ENCODE results near the gene TNFRSF19.

The TNFRSF19 gene

DNA sequence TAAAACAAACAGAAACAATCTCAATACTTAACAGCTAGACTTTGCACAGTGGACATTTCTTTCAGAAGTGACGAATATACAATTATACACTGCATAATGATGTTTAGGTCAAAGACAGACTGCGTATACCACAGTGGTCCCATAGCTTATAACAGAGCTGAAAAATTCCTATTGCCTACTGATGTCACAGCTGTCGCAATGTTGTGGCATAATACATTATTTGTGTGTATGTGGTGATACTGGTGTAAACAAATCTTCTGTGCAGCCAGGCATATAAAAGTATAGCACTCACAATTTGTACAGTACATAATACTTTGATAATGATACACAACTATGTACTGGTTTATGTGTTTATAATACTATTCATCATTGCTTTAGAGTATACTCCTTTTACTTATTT is 116.7 kb downstream of the TNFRSF19 start:
- DNase-seq (ENCODE audit: low read depth): no peak

DNA sequence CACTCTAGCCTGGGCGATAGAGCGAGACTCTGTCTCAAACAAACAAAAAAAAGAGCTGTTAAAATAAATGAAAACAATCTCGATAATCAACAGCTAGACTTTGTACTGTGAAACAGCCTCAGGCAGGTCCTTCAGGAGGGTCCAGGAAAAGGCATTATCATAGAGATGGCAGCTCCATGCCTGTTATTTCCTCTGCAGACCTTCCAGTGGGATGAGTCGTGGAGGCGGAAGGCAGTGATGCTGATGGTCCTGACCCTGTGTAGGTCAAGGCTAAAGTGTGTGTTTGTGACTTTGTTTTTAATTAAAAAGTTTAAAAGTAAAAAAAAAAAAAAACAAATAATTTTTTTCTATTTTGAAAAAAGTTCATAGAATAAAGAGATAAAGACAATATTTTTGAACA is 117.4 kb downstream of the TNFRSF19 start:
- no peak for DNase-seq (ENCODE audit: low read depth)

DNA sequence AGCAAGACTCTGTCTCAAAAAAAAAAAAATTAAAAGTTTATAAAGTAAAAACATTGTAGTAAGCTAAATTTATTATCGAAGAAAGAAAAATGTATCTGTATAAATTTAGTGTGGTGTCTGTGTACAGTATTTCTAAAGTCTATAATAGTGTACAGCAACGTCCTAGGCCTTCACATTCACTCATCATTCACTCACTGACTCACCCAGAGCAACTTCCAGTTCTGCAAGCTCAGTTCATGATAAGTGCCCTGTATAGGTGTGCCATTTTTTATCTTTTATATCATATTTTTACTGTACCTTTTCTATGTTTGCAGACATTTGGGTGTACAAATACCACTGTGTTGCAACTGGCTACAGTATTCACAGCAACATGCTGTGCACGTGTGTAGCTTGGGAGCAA is 118.1 kb downstream of the TNFRSF19 start:
- no peak for DNase-seq (ENCODE audit: low read depth)

DNA sequence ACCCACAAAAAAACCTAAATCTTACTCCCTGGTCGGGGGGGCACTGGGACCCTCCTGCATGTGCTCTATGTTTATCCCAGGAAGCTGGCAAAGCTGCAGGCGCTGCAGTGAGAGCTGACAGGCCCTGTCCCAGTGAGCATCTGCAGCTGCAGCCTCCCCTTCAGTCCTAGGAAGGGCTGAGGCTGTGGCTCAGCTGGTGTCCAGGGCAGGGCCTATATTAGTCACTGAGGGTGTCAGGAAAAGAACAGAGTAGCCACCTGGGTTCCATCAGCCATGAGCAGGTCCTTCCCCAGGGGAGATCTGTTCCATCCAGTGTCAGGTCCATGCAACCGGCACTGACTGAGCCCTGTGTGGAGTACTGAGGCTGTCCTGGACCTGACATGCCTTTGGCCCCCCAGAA is 120.5 kb downstream of the TNFRSF19 start:
- DNase-seq (ENCODE audit: low read depth): no peak

DNA sequence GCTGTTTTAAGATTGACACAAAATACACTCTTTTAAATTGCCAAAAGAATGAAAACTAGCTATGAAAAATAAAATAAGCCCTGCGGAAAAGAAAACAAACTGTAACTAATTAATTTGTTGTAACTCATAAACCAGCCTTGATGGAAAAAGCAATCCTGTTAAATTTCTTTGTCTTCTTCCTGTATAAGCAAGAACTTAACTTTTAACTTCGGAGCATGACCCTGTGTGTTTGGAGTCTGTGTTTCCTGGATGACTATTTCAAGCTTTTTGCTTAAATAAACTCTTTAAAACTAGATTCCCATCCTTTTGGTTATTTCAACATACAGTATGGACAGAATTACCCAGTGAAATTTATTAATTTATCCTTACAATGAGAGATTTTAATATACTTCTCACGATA is 122.6 kb downstream of the TNFRSF19 start:
- no peak for DNase-seq (ENCODE audit: low read depth)

DNA sequence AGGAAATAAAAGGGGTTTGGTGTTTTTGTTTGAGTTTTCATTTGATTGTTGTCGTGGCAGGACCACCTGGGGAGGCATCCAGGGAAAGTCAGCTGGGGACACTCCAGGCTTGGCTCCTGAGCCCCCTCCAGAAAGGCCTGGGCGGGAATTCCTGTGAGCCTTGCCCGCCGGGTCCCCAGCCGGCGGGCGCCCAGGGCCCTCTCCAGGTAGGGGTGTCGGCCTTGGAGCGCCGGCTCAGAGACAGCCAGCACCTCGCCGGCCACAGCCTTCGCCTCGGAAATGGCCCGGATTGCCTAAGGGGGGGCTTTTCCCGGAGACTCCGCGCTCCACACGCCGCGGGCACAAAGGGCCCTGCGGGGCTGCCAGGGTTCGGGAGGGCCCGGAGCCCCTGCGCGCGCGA is 125.0 kb downstream of the TNFRSF19 start:
- no peak for DNase-seq (ENCODE audit: low read depth)

DNA sequence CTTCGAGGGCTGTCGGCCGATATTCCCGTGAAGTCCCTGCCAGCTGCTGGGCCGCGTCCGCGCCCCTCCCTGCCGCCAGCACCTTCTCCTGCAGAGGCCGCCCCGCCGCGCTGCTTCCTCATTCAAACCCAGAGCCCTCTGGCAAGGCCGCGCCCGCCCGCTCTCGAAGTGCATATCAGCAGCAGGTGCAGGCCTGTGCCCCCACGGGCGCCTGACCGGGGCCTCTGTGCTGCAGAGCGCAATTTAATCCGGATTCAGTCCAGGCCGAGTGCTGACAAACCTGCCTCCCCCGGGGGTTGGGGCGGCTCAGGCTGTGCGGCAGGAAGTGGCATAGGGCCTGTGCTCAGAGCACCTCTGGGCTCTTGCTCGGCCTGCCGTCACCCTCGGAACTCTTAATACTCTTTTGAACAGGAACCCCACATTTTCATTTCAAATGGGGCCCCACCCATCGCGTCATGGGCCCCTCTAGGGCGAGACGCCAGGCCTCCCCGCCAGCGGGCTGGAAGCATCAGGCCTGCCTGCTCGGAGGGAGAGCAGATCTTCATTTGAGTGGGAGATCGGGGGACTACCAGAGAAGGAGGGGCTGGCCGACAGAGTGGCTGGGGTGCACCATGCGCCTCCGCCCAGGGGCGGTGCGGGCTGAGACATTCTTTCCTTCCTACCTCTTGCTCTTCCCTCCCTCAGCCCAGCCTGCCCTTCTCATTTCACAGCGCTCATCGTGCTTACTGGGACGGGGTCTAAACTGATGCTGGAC is 125.7 kb downstream of the TNFRSF19 start:
- no peak for DNase-seq (ENCODE audit: low read depth)

DNA sequence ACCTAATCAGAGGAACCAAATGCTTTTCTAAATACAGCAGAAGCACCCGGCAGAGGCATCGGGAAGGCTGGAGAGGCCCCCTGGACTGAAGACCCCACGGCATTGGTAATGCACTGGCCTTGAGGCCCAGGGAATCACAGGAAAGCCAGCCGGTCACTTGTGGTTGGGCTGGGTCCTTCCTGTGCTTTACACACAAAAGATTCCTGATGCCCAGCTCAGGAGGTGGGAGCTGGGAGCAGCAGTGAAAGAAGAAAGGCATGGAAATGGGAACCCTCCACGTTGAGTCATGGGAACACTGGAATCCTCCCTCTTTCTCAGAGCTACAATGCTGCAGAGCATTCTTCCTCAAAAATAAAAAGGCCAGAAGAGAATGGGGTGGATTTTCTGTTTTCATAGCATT is 126.4 kb downstream of the TNFRSF19 start:
- DNase-seq (ENCODE audit: low read depth): no peak

DNA sequence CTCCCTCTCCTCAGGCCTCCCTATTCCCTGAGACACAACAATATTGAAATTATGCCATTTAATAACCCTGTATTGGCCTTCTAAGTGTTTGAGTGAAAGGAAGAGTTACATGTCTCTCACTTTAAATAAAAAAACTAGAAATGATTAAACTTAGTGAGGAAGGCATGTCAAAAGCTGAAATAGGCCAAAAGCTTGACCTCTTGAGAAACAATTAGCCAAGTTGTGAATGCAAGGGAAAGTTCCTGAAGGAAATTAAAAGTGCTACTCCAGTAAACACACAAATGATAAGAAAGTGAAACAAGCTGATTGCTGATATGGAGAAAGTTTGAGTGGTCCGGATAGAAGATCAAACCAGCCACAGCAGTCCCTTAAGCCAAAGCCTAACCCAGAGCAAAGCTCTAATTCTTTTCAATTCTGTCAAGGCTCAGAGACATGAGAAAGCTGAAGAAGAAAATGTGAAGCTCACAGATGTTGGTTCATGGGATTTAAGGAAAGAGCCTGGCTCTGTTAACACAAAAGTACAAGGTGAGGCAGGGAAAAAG is 127.6 kb downstream of the TNFRSF19 start:
- DNase-seq (ENCODE audit: low read depth): no peak

DNA sequence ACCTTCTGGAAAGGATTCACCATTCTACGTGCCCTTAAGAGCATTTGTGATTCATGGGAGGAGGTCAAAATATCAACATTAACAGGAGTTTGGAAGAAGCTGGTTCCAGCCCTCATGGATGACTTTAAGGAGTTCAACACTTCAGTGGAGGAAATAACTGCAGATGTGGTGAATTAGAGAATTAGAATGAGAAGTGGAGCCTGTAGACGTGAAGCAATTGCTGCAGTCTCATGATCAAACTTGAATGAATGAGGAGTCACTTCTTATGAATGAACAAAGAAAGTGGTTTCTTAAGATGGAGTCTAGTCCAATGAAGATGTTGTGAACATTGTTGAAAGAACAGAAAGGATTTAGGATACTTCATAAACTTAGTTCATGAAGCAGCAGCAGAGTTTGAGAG is 129.1 kb downstream of the TNFRSF19 start:
- DNase-seq (ENCODE audit: low read depth): no peak

DNA sequence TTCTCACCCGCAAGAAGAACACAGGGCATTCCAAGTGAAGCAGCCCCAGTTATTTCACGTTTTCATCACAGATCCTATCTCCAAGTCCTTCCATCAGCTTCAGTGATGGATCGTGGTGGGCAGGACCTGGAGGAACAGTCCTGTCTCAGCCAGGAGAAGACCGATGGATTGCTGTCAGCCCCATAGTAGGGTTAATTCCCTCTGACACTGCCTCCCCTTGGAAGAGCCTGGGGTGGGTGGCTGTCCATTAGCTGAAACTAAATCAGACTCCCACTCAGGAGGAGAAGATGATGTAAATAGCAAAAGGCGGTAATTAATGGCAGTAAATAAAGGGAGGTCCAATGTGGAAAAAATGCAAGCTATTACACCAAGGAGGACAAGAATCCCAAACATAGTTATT is 131.0 kb downstream of the TNFRSF19 start:
- DNase-seq (ENCODE audit: low read depth): no peak

DNA sequence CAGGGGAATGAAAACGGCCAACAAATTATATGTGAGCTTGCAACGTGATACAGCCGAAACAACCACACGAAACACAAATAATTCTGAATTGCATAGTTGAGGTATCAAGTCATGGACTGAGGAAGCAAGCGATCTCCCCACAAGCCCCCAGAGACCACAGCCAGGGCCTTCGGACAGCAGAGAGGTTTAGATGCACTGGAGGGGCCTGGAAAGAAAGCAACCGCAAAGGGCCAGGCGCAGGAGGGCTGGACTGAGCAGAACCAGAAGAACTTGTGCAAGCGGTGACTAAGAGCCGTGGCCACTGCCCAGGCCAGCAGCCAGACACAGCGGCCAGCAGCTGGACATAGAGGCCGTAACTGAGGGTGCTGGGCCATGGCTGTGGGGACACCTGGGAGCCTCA is 131.4 kb downstream of the TNFRSF19 start:
- peak; percentile 42 for DNase-seq (ENCODE audit: low read depth)

DNA sequence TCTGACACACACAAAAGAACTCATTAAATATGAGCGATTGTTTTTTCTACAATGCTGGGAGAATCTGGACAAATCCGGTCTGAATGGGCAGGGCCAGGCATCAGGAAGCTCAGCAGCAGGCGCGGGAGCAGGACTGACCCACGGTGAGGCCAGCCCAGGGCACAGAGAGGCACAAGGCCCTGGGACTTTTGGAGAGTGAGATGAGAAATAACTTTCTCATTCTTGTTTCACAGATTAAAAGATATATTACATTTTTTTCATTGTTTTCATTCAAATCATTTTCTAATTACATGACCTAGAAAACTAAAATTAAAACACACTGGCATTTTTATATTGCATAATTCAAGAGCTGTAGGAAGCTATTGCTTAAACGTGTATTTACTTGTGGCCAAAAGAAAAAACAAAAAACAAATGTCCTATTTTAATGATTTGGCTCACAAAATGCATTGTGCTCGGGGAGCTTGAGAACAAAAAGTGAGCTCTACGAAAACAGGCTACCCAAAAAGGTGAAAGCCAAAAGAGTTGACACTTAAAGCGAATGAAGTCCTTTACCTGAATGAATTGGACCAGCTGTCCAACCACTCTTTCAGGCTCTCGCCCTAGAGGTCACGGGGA is 133.1 kb downstream of the TNFRSF19 start:
- DNase-seq (ENCODE audit: low read depth): no peak

DNA sequence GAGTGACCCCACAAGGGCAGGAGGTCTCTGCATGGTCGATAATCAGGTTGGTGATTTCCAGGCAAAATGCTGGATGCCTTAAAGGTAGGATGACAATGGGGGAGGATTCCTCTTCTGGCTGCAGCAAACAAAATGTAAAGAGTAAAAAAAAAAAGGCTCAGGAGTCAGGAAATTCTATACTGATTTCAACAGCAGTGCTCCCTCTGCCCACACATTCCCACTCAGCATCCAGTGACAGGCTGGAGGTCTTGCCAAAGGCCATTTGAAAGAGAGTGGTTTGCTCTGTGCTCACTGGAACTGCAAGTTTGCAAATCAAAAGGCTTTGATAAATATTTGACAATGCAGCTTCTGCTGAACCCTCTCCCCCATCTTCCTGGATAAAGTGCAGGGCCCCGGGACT is 135.4 kb downstream of the TNFRSF19 start:
- DNase-seq (ENCODE audit: low read depth): no peak

DNA sequence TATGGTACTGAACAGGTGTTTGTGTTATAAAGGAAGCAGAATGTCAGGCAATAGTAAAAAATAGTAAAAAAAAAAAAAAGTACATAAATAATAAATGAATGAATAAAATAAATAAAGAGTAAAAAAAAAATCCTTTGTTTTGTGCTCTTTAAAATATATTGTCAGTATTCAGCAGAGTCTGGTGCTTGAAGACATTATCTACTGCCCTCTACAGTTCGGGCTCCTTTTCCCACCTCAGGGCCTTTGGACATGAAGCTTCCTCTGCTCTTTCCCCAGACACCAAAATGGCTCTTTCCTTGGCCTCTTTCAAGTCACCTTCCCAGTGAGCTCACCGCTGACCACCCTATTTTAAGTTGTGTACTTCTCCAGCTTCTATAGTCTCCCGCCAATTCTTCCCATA is 137.5 kb downstream of the TNFRSF19 start:
- DNase-seq (ENCODE audit: low read depth): no peak

DNA sequence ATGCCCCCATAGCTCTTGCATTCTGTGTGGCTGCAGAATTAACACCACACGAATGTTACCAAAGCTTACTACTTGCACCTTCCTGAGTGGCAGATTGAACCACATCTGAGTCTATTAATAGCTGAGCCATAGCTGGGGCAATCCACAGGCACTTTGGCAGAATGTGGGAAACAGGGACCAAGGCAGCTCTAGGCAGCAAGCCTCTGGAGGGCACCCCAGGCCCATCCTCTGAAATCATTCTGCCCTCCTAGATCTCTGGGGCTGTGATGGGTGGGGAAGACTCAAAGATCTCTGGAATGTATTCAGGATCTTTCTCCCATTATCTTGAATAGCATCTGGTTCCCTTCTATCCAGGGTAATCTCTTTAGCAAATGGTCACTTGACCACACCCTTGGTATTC is 139.3 kb downstream of the TNFRSF19 start:
- no peak for DNase-seq (ENCODE audit: low read depth)

DNA sequence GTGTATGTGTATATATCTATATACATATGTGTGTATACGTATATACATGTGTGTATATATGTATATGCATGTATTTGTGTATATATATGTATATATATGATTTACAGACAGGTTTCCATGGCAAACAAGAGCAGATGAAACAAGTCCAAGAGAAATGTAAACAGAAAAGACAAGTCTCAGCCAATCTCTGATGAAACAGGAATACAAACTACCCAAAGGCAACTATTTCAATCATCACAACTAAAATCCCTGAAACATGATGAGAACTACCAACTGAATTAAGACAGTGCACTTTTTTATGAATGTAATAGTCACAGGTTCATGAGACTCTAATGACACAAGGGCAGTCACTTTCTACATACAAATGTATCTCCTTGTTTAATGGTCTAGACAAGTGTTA is 140.2 kb downstream of the TNFRSF19 start:
- DNase-seq (ENCODE audit: low read depth): no peak

DNA sequence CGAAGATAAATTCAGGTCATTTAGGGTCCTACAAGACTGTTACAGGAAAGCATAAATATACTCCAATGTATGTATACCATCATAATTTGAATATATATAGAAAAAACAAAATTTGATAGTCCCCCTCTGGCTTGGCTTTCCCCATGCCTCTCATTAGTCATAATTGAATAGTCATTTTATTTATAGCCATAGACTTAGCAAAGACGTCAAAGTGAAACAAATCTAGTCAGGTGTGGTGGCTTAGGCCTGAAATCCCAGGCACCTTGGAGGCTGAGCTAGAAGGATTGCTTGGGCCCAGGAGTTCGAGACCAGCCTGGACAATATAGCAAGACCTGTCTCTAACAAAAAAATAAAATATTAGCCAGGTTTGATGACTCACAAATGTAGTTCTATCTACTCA is 141.1 kb downstream of the TNFRSF19 start:
- DNase-seq (ENCODE audit: low read depth): no peak

DNA sequence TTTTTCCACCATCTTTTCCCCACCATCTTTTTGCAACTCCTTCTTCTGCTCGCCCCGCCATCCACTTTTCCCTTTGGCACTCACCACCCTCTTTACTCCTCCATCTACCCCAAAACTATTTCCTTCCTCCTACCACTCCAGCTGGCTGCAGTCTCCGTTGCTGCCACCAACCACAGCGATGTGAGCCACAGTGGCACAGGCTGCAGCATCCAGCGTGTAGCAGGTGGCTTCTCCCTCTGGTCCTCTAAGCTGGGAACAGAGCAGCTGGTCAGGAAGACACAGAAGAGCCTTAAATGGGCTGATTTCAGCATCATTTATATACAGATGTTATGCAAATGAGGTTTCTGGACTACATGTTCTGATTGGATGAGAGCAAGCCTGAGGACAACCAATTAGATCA is 144.5 kb downstream of the TNFRSF19 start:
- DNase-seq (ENCODE audit: low read depth): no peak

DNA sequence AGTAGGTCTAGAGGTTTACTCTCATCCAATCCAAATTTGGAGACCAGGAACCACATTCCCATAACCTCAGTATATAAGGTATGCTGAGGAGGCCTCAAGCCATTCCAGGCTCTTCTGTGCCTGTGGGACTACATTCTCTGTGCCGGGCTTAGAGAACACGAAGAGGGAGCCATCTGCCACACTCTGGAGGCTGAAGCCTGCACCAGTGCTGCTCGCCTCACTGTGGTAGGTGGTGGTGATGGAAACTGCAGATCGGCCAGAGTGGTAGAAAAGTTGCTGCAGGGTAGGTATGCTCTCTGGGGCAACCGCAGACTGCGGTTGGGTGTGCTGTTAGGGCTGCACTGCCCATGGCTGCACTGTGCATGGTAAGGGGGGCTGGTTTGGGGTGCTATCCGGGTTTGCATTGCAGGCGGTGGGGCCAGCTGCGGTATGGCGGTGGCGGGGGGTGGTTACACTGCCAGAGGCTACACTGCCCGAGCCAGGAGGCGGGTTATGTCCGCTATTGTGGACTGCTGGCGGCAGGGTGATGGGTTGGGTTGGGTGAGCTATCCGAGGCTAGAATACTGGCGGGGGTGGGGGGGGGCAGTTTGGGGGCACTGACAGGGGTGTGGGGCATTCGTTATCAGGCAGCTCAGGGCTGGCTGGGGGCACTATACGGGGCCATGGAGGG is 145.0 kb downstream of the TNFRSF19 start:
- DNase-seq (ENCODE audit: low read depth): no peak

DNA sequence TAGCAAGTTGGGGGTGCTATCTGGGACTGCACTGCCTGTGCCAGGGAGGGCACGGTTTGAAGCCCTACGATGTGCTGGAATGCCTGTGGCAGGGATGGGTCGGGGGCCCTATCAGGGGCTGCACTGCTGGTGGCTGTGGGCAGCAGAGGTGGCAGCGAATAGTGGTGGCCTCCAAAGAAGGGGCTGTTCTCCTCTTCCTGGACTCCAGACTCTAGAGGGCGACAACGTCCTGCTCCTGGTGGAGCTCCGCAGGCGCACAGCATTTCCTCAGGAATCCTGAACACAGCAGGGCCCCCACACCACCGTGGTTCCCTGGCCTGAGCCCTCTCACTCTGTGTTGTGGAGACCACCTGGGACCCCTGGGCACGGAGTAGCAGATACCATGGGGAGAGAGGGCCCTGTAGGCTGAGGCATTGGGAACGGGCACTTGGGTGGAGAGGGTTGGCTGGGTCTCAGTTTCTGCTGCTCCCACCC is 145.6 kb downstream of the TNFRSF19 start:
- no peak for DNase-seq (ENCODE audit: low read depth)

DNA sequence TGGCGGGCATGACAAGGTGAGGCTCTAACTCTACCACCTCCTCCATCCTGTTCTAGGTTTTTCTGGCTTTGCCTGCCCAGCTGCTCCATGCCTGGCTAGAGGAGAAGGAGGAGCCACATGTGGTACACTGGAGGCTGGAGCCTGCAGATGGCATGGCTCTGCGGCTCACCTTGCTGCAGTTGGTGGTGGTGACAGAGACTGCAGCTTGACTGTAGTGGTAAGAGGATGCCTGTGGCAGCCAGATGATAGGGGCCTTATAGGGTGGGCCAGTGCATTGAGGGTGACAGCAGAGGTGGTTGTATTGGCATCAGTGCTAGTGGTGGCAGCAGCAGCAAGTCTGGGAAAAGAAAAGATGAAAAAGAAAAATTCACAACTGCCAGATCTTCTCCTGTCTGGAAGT is 146.2 kb downstream of the TNFRSF19 start:
- DNase-seq (ENCODE audit: low read depth): no peak

DNA sequence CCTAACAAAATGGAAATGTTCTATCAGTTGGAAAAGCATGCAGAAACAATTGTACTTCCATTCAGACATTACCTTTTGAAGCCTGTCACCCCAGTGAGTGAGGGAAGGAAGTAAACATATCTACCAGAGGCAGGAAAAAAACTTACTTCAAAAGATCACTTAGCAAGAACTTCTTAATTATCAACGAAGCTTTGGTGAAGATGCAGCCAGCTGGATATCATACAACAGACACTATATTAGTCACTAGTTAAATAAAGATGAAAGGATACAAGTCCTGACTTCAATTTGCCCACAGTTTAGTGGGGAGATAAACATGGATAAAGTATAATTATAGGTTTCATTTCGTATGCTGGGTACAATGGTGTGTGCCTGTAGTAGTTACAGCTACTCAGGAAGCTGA is 148.8 kb downstream of the TNFRSF19 start:
- DNase-seq (ENCODE audit: low read depth): no peak
